ENCODE results near the gene CERS5.

- TF ChIP-seq CTCF (IDR thresholded peaks at IDR 0.05; ENCODE audit: insufficient read depth, low read length, poor library complexity, severe bottlenecking) = no peak
- no peak for TF ChIP-seq EZH2phosphoT487 (conservative IDR thresholded peaks at IDR 0.05; ENCODE audit: low read length)
Observed at GRCh38 chr12:50151047-50151687, 16.0 kb downstream of the CERS5 start.

Data from SU-DHL-6 (cell line).